RKO (cell line): ENCODE measurements around the gene CENPP.

Experiments
- DNase-seq: peaks from one replicate; pipeline ENCODE4 v3.0.0-alpha.2; 2016; ENCODE audit warnings: low spot score

CENPP gene

GRCh38 chr9:92313624-92314012, 12.1 kb upstream of the CENPP start:
- no peak for DNase-seq

DNA sequence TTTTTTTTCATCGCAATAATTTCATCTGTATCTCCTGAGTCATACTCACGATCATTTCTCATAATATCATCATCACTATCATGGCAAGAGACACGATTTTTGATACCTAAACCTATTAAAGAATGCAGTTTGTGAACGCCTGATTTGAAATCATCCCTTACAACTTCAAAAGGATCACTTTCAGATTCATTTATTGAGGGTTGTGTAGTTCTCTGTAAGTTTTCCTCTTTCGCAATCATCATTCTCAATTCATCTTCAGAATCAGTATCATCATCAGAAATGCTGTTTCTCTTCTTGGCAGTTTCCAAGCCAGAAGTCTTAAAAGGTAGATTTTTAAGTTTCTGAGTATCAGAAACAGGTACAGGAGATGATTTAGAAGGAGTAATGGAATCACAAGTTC, 10.3 kb upstream of the CENPP start:
- no peak for DNase-seq

GRCh38 chr9:92324431-92324830, 1.3 kb upstream of the CENPP start:
- DNase-seq: peak; percentile 41

DNA sequence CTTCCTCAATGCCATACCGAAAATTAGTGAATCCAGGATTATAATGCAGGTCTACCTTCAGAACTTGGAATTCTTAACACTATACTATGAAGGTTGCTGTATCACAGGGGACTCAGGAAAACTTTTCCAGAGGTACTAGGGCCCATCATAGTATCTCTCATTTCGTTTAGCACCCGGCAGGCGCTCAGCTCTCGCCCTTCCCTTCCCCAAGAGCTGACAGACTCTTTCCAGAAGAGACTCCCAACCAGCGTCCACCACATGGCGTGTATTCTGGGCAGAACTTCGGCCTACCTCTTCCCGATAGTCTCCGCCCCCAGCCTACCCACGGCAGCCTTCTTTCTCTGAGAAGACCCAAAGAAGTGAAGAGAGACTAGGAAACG, 874 bp upstream of the CENPP start:
- DNase-seq: no peak

- peak; percentile 73 for DNase-seq
Observed at GRCh38 chr9:92325991-92326500, 293 bp downstream of the CENPP start.

GRCh38 chr9:92327283-92327850, 1.6 kb downstream of the CENPP start:
- DNase-seq: no peak

DNA sequence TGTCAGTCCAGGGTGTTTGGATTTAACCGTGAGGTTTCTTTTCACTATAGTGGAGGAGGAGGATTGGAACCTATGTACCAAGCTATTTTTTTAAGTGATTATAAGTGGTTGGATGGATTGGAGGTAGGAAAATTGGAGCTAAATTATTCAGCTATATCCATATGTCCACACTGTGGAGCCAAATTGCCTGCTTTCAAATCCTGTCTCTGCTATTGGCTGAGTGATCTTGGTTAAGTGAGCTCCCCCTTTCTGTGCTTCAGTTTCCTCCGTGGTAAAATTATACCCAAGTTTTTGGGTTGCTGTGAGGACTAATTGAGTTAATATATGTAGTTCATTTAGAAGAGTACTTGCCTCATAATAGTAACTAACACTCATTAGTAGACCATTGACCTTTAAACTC, 2.5 kb downstream of the CENPP start:
- peak; percentile 85 for DNase-seq

DNA sequence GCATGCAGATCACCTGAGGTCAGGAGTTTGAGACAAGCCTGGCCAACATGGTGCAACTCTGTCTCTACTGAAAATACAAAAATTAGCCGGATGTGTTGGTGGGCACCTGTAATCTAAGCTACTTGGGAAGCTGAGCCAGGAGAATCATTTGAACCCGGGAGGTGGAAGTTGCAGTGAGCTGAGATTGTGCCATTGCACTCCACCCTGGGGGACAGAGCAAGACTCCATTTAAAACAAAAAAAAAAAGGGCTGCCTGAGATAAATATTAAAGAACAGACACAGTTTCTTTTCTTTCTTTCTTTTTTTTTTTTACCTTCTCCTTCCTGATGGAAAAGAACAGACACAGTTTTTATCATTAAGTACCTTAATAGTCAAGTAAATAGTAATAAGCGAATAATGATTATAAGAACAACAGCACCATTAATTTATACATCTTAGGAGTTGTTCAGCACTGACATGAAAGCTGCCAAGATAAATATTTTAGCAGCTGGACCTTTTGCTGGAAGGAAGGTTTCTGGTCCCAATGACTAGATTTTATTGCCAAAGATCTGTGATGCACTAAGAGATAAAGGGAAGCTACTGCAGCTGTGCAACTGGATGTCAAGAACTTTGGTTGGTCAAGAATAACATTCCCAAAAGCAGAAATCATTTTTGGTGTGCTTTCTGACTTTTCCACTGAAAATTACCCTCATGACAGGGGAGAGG, 7.0 kb downstream of the CENPP start:
- no peak for DNase-seq

- no peak for DNase-seq
Observed at GRCh38 chr9:92333282-92333634, 7.5 kb downstream of the CENPP start.

GRCh38 chr9:92341578-92341977, 15.8 kb downstream of the CENPP start:
- no peak for DNase-seq

DNA sequence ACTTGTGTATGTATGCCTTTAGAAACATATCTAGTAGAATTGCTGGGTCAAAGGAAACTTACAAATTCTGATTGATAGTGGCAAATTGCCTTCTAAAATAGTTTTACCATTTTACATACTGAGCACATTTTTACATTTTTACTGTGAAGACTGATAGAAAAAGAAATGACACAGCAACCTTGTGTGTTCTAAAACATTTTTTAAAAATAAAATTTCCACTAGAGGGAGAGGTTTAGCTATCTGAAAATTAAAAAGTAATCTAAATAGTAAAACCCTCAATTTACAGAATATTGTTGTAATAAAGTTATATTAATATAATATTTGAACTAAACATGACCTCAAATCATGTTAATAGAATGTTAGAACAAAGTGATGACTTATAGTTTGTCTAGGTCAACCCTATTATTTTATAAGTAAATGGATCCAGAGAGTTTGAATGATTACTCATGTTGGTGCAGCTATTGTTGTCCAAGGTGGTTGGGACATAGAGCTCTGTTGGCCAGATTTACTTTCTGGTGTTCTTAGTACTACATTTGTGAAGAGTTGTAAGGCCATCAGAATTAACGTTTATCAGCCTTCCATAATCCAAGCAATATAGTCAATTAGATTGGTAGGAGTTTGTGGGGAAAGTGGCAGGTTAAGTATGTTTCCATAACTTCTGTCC, 17.2 kb downstream of the CENPP start:
- DNase-seq: no peak

- no peak for DNase-seq
Observed at GRCh38 chr9:92345582-92345981, 19.8 kb downstream of the CENPP start.

- DNase-seq: no peak
Observed at GRCh38 chr9:92349771-92350739, 24.3 kb downstream of the CENPP start.

- no peak for DNase-seq
Observed at GRCh38 chr9:92350740-92351133, 25.0 kb downstream of the CENPP start.

DNA sequence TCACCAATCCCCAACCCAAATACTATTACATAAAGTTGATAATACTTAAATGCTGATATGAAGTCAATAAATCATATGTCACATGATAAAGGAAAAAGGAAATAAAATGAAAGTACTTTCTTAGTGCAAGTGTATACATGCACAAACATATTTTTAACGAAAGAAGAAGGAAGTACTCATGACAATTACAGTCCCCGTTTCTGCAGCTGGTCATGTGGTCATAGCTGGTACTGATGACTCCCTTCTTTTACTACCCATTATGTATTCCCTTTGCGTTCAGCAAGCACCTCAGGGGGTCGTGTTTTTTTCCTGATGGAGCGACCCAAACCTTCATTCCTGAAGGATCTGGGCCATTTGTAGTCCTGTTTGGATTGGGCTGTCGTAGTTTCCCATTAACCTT, 27.3 kb downstream of the CENPP start:
- DNase-seq: no peak

GRCh38 chr9:92359394-92359995, 33.7 kb downstream of the CENPP start:
- no peak for DNase-seq

DNA sequence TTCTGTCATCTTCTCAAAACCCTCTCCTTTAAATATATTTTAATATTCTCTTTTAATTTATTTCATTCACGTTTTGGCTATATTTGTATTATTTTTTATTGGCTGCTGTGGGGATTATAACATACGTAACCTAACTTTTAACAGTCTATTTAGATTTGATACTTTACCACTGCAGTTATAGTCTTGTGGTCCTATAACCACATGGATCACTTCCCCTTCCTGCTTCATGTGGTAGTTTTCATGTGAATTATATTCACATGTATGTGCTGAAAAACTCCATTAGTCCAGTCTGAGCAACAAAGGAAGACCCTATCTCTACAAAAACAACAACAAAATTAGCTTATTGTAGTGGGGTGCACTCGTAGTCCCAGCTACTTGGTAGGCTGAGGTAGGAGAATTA, 34.3 kb downstream of the CENPP start:
- DNase-seq: no peak

GRCh38 chr9:92369075-92369474, 43.3 kb downstream of the CENPP start:
- no peak for DNase-seq

GRCh38 chr9:92373167-92373566, 47.4 kb downstream of the CENPP start:
- DNase-seq: no peak

DNA sequence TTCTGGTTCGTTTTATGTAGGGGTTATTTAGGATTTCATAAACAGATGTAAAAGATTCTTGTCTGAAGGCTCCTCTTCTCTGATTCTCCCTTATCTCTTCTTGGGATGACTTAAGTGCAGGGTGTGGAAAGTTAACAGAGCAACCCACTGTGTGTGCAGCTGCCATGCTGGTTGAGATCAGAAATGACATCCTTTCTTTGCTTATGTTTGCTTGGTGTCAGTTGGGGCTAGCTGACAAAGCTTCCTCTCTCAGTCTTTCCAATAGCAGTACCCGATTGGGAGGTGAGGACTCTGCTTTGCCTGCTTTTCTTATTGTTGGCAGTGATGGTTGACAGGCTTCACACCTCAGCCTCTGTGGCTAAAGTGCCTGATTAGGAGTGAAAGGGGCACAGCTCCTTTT, 52.1 kb downstream of the CENPP start:
- no peak for DNase-seq

DNA sequence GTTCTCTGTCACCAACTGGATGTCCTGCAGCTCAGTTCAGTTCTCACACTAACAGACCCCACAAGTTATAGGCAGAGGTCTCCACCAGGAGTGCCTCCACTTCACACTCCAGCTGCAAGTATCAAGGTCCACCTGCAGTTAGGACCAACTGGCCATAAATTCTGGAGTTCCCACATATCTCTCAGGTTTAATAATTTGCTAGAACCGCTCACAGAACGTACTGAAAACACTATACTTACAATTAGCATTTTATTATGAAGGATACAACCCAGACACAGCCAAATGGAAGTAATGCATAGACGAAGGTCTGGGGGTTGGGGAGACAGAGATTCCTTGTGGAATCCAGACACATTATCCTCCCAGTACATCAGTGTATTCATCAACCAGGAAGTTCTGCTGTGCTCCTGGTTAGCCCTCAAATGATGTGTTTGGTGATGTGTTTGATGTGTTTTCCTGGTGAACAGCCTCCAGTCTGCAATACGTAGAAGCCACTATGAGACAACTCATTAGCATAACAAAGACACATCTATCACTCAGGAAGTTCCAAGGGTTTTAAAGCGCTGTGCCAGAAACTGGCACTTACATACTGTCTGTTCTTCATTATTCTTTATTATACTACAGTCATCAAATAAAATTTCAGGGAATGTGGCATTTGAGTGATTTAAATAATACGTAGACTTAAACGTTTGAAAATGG, 53.3 kb downstream of the CENPP start:
- DNase-seq: no peak
